Activated B cell treated with CpG ODN at 0.5 μM for 24 hours (primary cell): ENCODE data around the gene CISTR. TPM values are rescaled to one million over a fixed set of nuclear protein-coding genes. Genes with fewer than 3 reads are reported as not detected.

Source experiments
- ATAC-seq: fragments of 200-7000 bp; cut with Tn5 transposase; one replicate; pipeline ENCODE4 v1.10.0; 2021; ENCODE audit warnings: low read depth, mild to moderate bottlenecking, moderate library complexity
- CTCF ChIA-PET: fragments of 350-600 bp; sonication (Branson Sonifier 250); formaldehyde crosslinking; loops from one replicate; lab custom pipeline; 2021; ENCODE audit warnings: antibody characterized with exemption; lab: Charles Lee
- POLR2A ChIA-PET: fragments of 350-600 bp; sonication (Branson Sonifier 250); formaldehyde crosslinking; loops from one replicate; lab custom pipeline; 2021; ENCODE audit warnings: antibody characterized with exemption; lab: Charles Lee
- DNase-seq: peaks from one replicate; pipeline ENCODE4 v3.0.0; 2022
- H3K27ac Mint-ChIP-seq: one replicate; pipeline ENCODE4 v1.8.0; 2020; ENCODE audit warnings: mixed read lengths
- H3K27me3 Mint-ChIP-seq: one replicate; pipeline ENCODE4 v1.8.0; 2021; ENCODE audit warnings: mixed read lengths
- H3K36me3 Mint-ChIP-seq: one replicate; pipeline ENCODE4 v1.8.0; 2021; ENCODE audit warnings: low read depth, mixed read lengths
- H3K4me1 Mint-ChIP-seq: one replicate; pipeline ENCODE4 v1.8.0; 2021; ENCODE audit warnings: mixed read lengths
- H3K4me3 Mint-ChIP-seq: one replicate; pipeline ENCODE4 v1.8.0; 2020; ENCODE audit warnings: mild to moderate bottlenecking, mixed read lengths
- H3K9me3 Mint-ChIP-seq: one replicate; pipeline ENCODE4 v1.8.0; 2020; ENCODE audit warnings: mixed read lengths
- intact Hi-C: fragments of 100-400 bp; cut with micrococcal nuclease; formaldehyde crosslinking; loops from one replicate; pipeline ENCODE4 v1.15.1; 2024
- total RNA-seq: library from RNA; stranded (reverse); gene quantifications from 2 replicates; pipeline ENCODE4 v1.2.3, GENCODE V29; 2022
- TF ChIP-seq, protein P1 (sequence below): fragments of 200-600 bp; IDR thresholded peaks from one replicate; pipeline ENCODE4 v1.8.0; 2022; ENCODE audit warnings: antibody characterized with exemption, mild to moderate bottlenecking

The CISTR gene
- total RNA-seq, 1 donor from 2014 or later, result not detected

DNA sequence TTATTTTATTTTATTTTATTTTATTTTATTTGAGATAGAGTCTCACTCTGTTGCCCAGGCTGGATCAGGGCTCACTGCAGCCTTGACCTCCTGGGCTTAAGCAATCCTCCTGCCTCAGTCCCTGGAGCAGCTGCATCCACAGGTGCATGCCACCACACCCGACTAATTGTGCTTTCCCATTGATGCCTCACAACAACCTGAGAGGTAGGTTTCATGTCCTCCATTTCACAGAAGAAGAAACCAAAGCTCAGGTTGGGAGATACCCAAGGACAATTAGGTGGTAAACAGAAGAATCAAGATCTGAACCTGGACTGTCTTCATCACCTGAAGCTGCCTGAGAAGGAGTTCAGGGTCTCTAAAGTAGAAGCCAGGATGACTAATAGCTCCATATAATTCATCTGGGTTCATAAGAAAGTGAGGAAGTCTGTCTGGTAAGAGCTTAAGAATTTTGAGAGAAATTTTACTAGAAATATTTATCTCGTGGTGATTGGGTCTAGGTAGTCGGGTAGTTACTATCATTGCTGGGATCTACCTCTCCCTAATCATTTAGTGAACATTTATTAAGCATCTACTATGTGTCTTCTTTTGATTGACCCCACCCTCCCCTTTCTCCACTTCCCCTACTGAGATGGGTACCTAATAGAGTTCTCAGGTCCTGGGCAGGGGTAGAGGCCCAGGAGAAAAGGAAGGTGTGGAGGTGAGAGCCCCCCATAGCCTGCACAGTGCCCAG, 52.7 kb downstream of the CISTR start:
- Mint-ChIP-seq H3K27me3 (peaks cover 77% of the 10 kb centered on the region), H3K27ac (no peak overlapping the region), H3K36me3 (no peaks in the 10 kb centered on the region), H3K4me3 (no peak overlapping the region), H3K9me3 (no peaks in the 10 kb centered on the region), H3K4me1 (peaks cover 28% of the 10 kb centered on the region)
- POLR2A ChIA-PET, result interaction anchor here (0.6 kb wide), 1 partner anchor 65 kb away, joined by 6 read pairs; no protein-coding TSS in a partner anchor
- TF ChIP-seq, protein P1, sequence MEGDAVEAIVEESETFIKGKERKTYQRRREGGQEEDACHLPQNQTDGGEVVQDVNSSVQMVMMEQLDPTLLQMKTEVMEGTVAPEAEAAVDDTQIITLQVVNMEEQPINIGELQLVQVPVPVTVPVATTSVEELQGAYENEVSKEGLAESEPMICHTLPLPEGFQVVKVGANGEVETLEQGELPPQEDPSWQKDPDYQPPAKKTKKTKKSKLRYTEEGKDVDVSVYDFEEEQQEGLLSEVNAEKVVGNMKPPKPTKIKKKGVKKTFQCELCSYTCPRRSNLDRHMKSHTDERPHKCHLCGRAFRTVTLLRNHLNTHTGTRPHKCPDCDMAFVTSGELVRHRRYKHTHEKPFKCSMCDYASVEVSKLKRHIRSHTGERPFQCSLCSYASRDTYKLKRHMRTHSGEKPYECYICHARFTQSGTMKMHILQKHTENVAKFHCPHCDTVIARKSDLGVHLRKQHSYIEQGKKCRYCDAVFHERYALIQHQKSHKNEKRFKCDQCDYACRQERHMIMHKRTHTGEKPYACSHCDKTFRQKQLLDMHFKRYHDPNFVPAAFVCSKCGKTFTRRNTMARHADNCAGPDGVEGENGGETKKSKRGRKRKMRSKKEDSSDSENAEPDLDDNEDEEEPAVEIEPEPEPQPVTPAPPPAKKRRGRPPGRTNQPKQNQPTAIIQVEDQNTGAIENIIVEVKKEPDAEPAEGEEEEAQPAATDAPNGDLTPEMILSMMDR, result no peak
- DNase-seq, result no peak
- intact Hi-C loops, result loop anchor here (10.0 kb wide), 1 partner anchor 266 kb away; no protein-coding TSS in a partner anchor
- ATAC-seq, result no peak
- CTCF ChIA-PET, result interaction anchor here (0.7 to 4.2 kb wide), 4 partner anchors 10 to 46 kb away, joined by 3 to 61 read pairs (median 3); no protein-coding TSS in a partner anchor

- CTCF ChIA-PET, result interaction anchor here (1.2 to 4.2 kb wide), 3 partner anchors 47 to 60 kb away, joined by 4 to 61 read pairs (median 4); no protein-coding TSS in a partner anchor
- no peak overlapping the region for H3K27ac Mint-ChIP-seq
- no peaks in the 10 kb centered on the region for H3K9me3 Mint-ChIP-seq
- no peak for DNase-seq
- TF ChIP-seq, protein P1, result no peak
- intact Hi-C loops, result loop anchor here (10.0 kb wide), 1 partner anchor 268 kb away; no protein-coding TSS in a partner anchor
- ATAC-seq, result no peak
- no peaks in the 10 kb centered on the region for H3K36me3 Mint-ChIP-seq
- peaks cover 71% of the 10 kb centered on the region for H3K27me3 Mint-ChIP-seq
- POLR2A ChIA-PET, result interaction anchor here (1.1 kb wide), 1 partner anchor 11 kb away, joined by 3 read pairs; no protein-coding TSS in a partner anchor
- peaks cover 29% of the 10 kb centered on the region for H3K4me1 Mint-ChIP-seq
- peak overlapping the region; percentile 66 for H3K4me3 Mint-ChIP-seq
Measured at GRCh38 chr12:53696655-53697331, 55.0 kb downstream of the CISTR start.

Other genes with a start within 250 kb of the CISTR start
- gene NPFF, start 244.5 kb downstream of the CISTR start, total RNA-seq, result not detected in 2 replicates
- gene ATF7, start 125.6 kb downstream of the CISTR start, total RNA-seq, result 29.5 and 36.8 TPM in 2 replicates
- 330 and 354 TPM in 2 replicates for gene ATP5MC2, start 75.9 kb downstream of the CISTR start, total RNA-seq
- 44.2 and 59.5 TPM in 2 replicates for gene CALCOCO1, start 24.5 kb downstream of the CISTR start, total RNA-seq
- not detected in 2 replicates for gene HOXC13, start 186.9 kb upstream of the CISTR start, total RNA-seq
- not detected in 2 replicates for gene HOXC12, start 202.9 kb upstream of the CISTR start, total RNA-seq
- gene HOXC11, start 221.1 kb upstream of the CISTR start, total RNA-seq, result not detected in 2 replicates
- gene HOTAIR, start 223.0 kb upstream of the CISTR start, total RNA-seq, result not detected in 2 replicates
- not detected in 2 replicates for gene HOXC10, start 233.2 kb upstream of the CISTR start, total RNA-seq
- gene HOXC9, start 248.2 kb upstream of the CISTR start, total RNA-seq, result not detected in 2 replicates